ENCODE data around the gene ENO1. TPM values are rescaled to one million over a fixed set of nuclear protein-coding genes. Genes with fewer than 3 reads are reported as not detected.

ENO1 gene
- total and polyA plus RNA-seq, 2 of the 8 experiments (the other 6 are each of a cell fraction or from before 2014, with no cell fraction given): 1,763 to 2,117 TPM

- no peak for TF ChIP-seq TBP (IDR thresholded peaks at IDR 0.05; ENCODE audit: low read depth, low read length)
- no peak for TF ChIP-seq EGR1 (IDR thresholded peaks at IDR 0.05; ENCODE audit: borderline replicate concordance, low read depth, low read length)
- no peak for TF ChIP-seq JUN (IDR thresholded peaks at IDR 0.05; ENCODE audit: low read depth, low read length)
- TF ChIP-seq CTBP2 (IDR thresholded peaks at IDR 0.05; ENCODE audit: borderline replicate concordance, insufficient read depth, insufficient read length, low read length): no peak
- no peak for TF ChIP-seq RFX5 (IDR thresholded peaks at IDR 0.05; ENCODE audit: borderline replicate concordance, low read depth, low read length)
- TF ChIP-seq CHD7 (IDR thresholded peaks at IDR 0.05; ENCODE audit: insufficient replicate concordance, low read length): no peak
These were observed 35.0 kb upstream of the ENO1 start (continued) for GRCh38 chr1:8913457-8913856.

Measured in H1 (cell line).